SK-N-MC (cell line): ENCODE results near the gene ACVRL1.

ENCODE experiments used
- DNase-seq: peaks from one replicate; pipeline ENCODE4 v3.0.0-alpha.2; 2011; ENCODE audit warnings: low read depth, low spot score
- H3K27ac ChIP-seq: fragments of 200-600 bp; sonication (generic); 2 replicates; pipeline ENCODE4 v1.5.1; 2016; ENCODE audit warnings: mixed run types
- H3K36me3 ChIP-seq: fragments of 200-600 bp; sonication (generic); 2 replicates; pipeline ENCODE4 v1.6.1; 2017; ENCODE audit warnings: antibody characterized with exemption, low read length, mixed read lengths; ENCODE audit not compliant: insufficient read depth
- H3K4me3 ChIP-seq: fragments of 200-600 bp; sonication (generic); 2 replicates; pipeline ENCODE4 v1.5.1; 2016
- H3K9ac ChIP-seq: fragments of 200-600 bp; sonication (generic); 2 replicates; pipeline ENCODE4 v1.8.0; 2017; ENCODE audit warnings: mixed run types, mixed read lengths; ENCODE audit not compliant: insufficient read length
- H3K9me3 ChIP-seq: fragments of 200-600 bp; sonication (generic); 2 replicates; pipeline ENCODE4 v1.6.1; 2017; ENCODE audit warnings: low read depth, mild to moderate bottlenecking, antibody characterized with exemption, low read length, moderate library complexity, mixed read lengths
- EZH2 ChIP-seq: fragments of 200-600 bp; sonication (generic); IDR thresholded peaks from one replicate; pipeline ENCODE4 v1.6.1; 2017; ENCODE audit warnings: antibody characterized with exemption
- FOXP2 ChIP-seq: optimal IDR thresholded peaks from 2 replicates; pipeline ENCODE3; 2011; ENCODE audit warnings: mild to moderate bottlenecking, moderate library complexity; ENCODE audit not compliant: insufficient read depth; ENCODE audit errors: extremely low read length, control extremely low read depth
- POLR2AphosphoS5 ChIP-seq: IDR thresholded peaks from 2 replicates; pipeline ENCODE4 v1.6.1; 2012; ENCODE audit warnings: mild to moderate bottlenecking, low read depth, low read length, borderline replicate concordance

ACVRL1 gene

GRCh38 chr12:51893786-51894185 is 13.5 kb upstream of the ACVRL1 start:
- Histone ChIP-seq H3K27ac (no peak overlapping the region), H3K36me3 (no peaks in the 10 kb centered on the region), H3K9ac (no peak overlapping the region), H3K9me3 (no peaks in the 10 kb centered on the region), H3K4me3 (no peak overlapping the region)
- TF ChIP-seq EZH2 (no peak), FOXP2 (no peak), POLR2AphosphoS5 (no peak)
- no peak for DNase-seq

- no peak overlapping the region for H3K4me3 ChIP-seq
- DNase-seq, result no peak
- H3K36me3 ChIP-seq, result no peaks in the 10 kb centered on the region
- H3K9me3 ChIP-seq, result no peaks in the 10 kb centered on the region
- no peak overlapping the region for H3K9ac ChIP-seq
- no peak overlapping the region for H3K27ac ChIP-seq
- TF ChIP-seq EZH2, result no peak
- TF ChIP-seq POLR2AphosphoS5, result no peak
- TF ChIP-seq FOXP2, result no peak
Observed at GRCh38 chr12:51895378-51896135, 11.7 kb upstream of the ACVRL1 start.

- Histone ChIP-seq H3K4me3 (no peak overlapping the region), H3K9ac (no peak overlapping the region), H3K27ac (no peak overlapping the region), H3K9me3 (no peaks in the 10 kb centered on the region), H3K36me3 (no peaks in the 10 kb centered on the region)
- TF ChIP-seq POLR2AphosphoS5, result no peak
- TF ChIP-seq EZH2, result no peak
- no peak for TF ChIP-seq FOXP2
- no peak for DNase-seq
Observed at GRCh38 chr12:51896236-51896635, 11.1 kb upstream of the ACVRL1 start.

GRCh38 chr12:51897181-51897580 is 10.1 kb upstream of the ACVRL1 start:
- no peak overlapping the region for H3K27ac ChIP-seq
- H3K9ac ChIP-seq, result no peak overlapping the region
- H3K9me3 ChIP-seq, result no peaks in the 10 kb centered on the region
- DNase-seq, result no peak
- TF ChIP-seq POLR2AphosphoS5, result no peak
- TF ChIP-seq EZH2, result no peak
- no peaks in the 10 kb centered on the region for H3K36me3 ChIP-seq
- no peak overlapping the region for H3K4me3 ChIP-seq

DNA sequence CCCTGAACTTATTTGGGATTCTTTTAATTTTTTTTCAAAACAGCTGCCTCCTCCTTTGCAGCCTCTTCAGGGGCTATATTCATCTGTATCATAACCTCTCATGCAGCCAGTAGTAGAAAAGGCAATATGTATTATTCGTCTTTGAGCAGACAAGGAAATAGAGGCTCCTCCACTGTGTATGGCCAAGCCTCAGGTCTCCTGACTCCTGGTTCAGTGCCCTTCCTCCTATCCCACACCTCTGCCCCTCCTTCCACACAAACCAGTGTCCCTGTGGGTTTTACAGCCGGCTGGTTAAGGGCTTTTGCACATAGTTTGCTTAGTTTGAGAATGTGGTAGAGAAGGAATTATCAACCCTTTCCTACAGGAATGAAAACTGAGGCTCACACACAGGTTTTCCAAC is 8.8 kb upstream of the ACVRL1 start:
- DNase-seq, result no peak

GRCh38 chr12:51898937-51899336 is 8.4 kb upstream of the ACVRL1 start:
- no peak for TF ChIP-seq POLR2AphosphoS5
- TF ChIP-seq FOXP2, result no peak
- no peak for TF ChIP-seq EZH2
- H3K9ac ChIP-seq, result no peak overlapping the region
- H3K27ac ChIP-seq, result no peak overlapping the region
- no peaks in the 10 kb centered on the region for H3K36me3 ChIP-seq
- H3K9me3 ChIP-seq, result no peaks in the 10 kb centered on the region
- H3K4me3 ChIP-seq, result no peak overlapping the region
- DNase-seq, result no peak

More for the DNA sequence above, 8.8 kb upstream of the ACVRL1 start:
- no peak overlapping the region for H3K27ac ChIP-seq
- H3K4me3 ChIP-seq, result no peak overlapping the region
- no peaks in the 10 kb centered on the region for H3K9me3 ChIP-seq
- TF ChIP-seq EZH2 (no peak), POLR2AphosphoS5 (no peak), FOXP2 (no peak)
- no peaks in the 10 kb centered on the region for H3K36me3 ChIP-seq
- no peak overlapping the region for H3K9ac ChIP-seq

- TF ChIP-seq EZH2 (no peak), FOXP2 (no peak), POLR2AphosphoS5 (no peak)
- Histone ChIP-seq H3K9ac (no peak overlapping the region), H3K27ac (no peak overlapping the region), H3K36me3 (no peaks in the 10 kb centered on the region), H3K4me3 (no peak overlapping the region), H3K9me3 (no peaks in the 10 kb centered on the region)
- DNase-seq, result no peak
Observed at GRCh38 chr12:51900323-51900889, 6.9 kb upstream of the ACVRL1 start.

DNA sequence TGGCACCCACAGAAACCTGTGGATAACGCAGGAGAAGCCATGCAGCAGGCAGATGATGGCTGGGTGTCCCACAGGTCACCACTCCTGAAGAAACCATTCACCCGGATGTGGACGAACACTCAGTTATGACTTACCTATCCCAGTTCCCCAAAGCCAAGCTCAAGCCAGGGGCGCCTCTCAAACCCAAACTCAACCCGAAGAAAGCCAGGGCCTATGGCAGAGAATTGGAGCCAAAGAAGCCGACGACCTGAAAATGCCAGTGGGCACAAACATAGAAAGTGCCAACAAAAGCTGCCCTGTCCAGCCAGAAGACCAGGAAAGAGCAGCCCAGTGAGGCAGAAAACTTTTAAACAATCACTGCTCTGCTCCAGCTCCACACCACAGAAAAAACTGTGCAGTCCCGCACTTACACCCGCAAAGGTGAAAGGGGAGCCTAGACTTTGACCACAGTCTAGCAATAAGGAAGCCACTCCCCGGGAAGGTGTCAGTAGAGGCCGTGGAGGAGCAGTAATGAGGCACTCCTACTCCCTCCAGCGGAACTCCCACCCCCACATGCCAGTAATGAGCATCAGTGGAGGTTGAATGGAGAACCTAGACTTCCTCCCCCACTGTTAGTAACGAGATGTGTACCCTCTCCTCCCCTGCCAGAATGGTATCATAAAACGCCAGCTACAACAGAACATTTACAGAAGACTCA is 6.0 kb upstream of the ACVRL1 start:
- no peak for DNase-seq
- no peak overlapping the region for H3K27ac ChIP-seq
- no peak for TF ChIP-seq POLR2AphosphoS5
- TF ChIP-seq FOXP2, result no peak
- no peak for TF ChIP-seq EZH2
- H3K4me3 ChIP-seq, result no peak overlapping the region
- H3K36me3 ChIP-seq, result no peaks in the 10 kb centered on the region
- H3K9ac ChIP-seq, result no peak overlapping the region
- H3K9me3 ChIP-seq, result no peaks in the 10 kb centered on the region
